ENCODE results near the gene CAMK4. TPM values are rescaled to one million over a fixed set of nuclear protein-coding genes. Genes with fewer than 3 reads are reported as not detected.

The CAMK4 gene
- total RNA-seq, 1 experiment from 2014 or later: 10.2 TPM

- CTCF ChIA-PET: no interaction called here
- Histone ChIP-seq H3K79me2 (ENCODE audit: insufficient read depth, low read length) (no peaks in the 10 kb centered on the region), H3K9me3 (ENCODE audit: control insufficient read depth in 1 of 2, insufficient read depth in 1 of 2, low read depth in 1 of 2, low read length in 2 of 2) (no peaks in the 10 kb centered on the region), H2AFZ (ENCODE audit: low read depth, low read length, poor library complexity, severe bottlenecking) (no peak overlapping the region), H3K36me3 (ENCODE audit: control insufficient read depth in 1 of 2, insufficient read depth in 2 of 2, low read length in 2 of 2) (no peaks in the 10 kb centered on the region), H4K20me1 (ENCODE audit: insufficient read depth) (no peaks in the 10 kb centered on the region), H3K4me1 (ENCODE audit: control insufficient read depth in 1 of 2, insufficient read depth in 2 of 2, low read length in 2 of 2) (no peaks in the 10 kb centered on the region), H3K4me2 (ENCODE audit: low read length) (no peak overlapping the region), H3K9ac (ENCODE audit: low read length) (no peak overlapping the region), H3K9me2 (ENCODE audit: insufficient read depth) (no peaks in the 10 kb centered on the region), H3K4me3 (replicated peaks in 1 of 2; ENCODE audit: low read depth in 1 of 2, low read length in 2 of 2) (no peak overlapping the region), H3K27ac (ENCODE audit: low read depth, low read length) (no peak overlapping the region), H3K27me3 (ENCODE audit: insufficient read depth, low read length) (no peaks in the 10 kb centered on the region)
- RAD21 ChIA-PET (ENCODE audit: low non-redundant PET in 1 of 2, low total read pairs in 2 of 2, uncharacterized antibody in 2 of 2, unreplicated experiment in 2 of 2): no interaction called here
- DNase-seq (ENCODE audit: low read depth, low spot score) (no peak), ATAC-seq (no peak)
- no TSS peak for BruUV-seq (replicated peaks)
- intact Hi-C loops (cut with micrococcal nuclease): no loop called here
- POLR2A ChIA-PET: no interaction called here
- TF ChIP-seq POLR2A (IDR thresholded peaks at IDR 0.05; ENCODE audit: borderline replicate concordance, extremely low read depth, insufficient read depth, insufficient read length) (no peak), POLR2AphosphoS5 (IDR thresholded peaks at IDR 0.05; ENCODE audit: low read depth, low read length) (no peak), SP1 (IDR thresholded peaks at IDR 0.05; ENCODE audit: low read depth) (no peak), YY1 (IDR thresholded peaks at IDR 0.05; ENCODE audit: extremely low read depth, insufficient replicate concordance, low read depth, low read length) (no peak), CBX3 (IDR thresholded peaks at IDR 0.05; ENCODE audit: low read depth) (no peak), EZH2phosphoT487 (IDR thresholded peaks at IDR 0.05; ENCODE audit: borderline replicate concordance) (no peak), ZNF274 (IDR thresholded peaks at IDR 0.05; ENCODE audit: low read depth, low read length) (no peak), CEBPB (IDR thresholded peaks at IDR 0.05; ENCODE audit: low read depth) (no peak), JUND (IDR thresholded peaks at IDR 0.05) (no peak), SRF (IDR thresholded peaks at IDR 0.05; ENCODE audit: low read depth) (no peak), RAD21 (IDR thresholded peaks at IDR 0.05; ENCODE audit: low read depth) (no peak), TCF7L2 (IDR thresholded peaks at IDR 0.05; ENCODE audit: borderline replicate concordance, extremely low read depth, insufficient read depth, insufficient read length) (no peak), SIN3A (IDR thresholded peaks at IDR 0.05; ENCODE audit: low read depth) (no peak), EGR1 (IDR thresholded peaks at IDR 0.05; ENCODE audit: low read depth) (no peak), ELF1 (IDR thresholded peaks at IDR 0.05; ENCODE audit: borderline replicate concordance, low read depth) (no peak), ZFX (IDR thresholded peaks at IDR 0.05) (no peak)
- TF ChIP-seq, protein P1, sequence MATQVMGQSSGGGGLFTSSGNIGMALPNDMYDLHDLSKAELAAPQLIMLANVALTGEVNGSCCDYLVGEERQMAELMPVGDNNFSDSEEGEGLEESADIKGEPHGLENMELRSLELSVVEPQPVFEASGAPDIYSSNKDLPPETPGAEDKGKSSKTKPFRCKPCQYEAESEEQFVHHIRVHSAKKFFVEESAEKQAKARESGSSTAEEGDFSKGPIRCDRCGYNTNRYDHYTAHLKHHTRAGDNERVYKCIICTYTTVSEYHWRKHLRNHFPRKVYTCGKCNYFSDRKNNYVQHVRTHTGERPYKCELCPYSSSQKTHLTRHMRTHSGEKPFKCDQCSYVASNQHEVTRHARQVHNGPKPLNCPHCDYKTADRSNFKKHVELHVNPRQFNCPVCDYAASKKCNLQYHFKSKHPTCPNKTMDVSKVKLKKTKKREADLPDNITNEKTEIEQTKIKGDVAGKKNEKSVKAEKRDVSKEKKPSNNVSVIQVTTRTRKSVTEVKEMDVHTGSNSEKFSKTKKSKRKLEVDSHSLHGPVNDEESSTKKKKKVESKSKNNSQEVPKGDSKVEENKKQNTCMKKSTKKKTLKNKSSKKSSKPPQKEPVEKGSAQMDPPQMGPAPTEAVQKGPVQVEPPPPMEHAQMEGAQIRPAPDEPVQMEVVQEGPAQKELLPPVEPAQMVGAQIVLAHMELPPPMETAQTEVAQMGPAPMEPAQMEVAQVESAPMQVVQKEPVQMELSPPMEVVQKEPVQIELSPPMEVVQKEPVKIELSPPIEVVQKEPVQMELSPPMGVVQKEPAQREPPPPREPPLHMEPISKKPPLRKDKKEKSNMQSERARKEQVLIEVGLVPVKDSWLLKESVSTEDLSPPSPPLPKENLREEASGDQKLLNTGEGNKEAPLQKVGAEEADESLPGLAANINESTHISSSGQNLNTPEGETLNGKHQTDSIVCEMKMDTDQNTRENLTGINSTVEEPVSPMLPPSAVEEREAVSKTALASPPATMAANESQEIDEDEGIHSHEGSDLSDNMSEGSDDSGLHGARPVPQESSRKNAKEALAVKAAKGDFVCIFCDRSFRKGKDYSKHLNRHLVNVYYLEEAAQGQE (IDR thresholded peaks at IDR 0.05; ENCODE audit: low read depth): no peak
- TF ChIP-seq, protein P2, sequence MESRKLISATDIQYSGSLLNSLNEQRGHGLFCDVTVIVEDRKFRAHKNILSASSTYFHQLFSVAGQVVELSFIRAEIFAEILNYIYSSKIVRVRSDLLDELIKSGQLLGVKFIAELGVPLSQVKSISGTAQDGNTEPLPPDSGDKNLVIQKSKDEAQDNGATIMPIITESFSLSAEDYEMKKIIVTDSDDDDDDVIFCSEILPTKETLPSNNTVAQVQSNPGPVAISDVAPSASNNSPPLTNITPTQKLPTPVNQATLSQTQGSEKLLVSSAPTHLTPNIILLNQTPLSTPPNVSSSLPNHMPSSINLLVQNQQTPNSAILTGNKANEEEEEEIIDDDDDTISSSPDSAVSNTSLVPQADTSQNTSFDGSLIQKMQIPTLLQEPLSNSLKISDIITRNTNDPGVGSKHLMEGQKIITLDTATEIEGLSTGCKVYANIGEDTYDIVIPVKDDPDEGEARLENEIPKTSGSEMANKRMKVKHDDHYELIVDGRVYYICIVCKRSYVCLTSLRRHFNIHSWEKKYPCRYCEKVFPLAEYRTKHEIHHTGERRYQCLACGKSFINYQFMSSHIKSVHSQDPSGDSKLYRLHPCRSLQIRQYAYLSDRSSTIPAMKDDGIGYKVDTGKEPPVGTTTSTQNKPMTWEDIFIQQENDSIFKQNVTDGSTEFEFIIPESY (IDR thresholded peaks at IDR 0.05; ENCODE audit: extremely low read depth, insufficient replicate concordance, low read length): no peak
- TF ChIP-seq, protein P3, sequence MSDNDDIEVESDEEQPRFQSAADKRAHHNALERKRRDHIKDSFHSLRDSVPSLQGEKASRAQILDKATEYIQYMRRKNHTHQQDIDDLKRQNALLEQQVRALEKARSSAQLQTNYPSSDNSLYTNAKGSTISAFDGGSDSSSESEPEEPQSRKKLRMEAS (IDR thresholded peaks at IDR 0.05): no peak
Measured at GRCh38 chr5:111434800-111435199, 210.6 kb downstream of the CAMK4 start.

Measured in HCT116 (cell line).